ENCODE data around the gene PTX3. TPM values are rescaled to one million over a fixed set of nuclear protein-coding genes. Genes with fewer than 3 reads are reported as not detected.

The PTX3 gene
- polyA plus RNA-seq, 3 donors from 2014 or later = 3.3 TPM; not detected in 2

GRCh38 chr3:157409516-157409915, 27.1 kb upstream of the PTX3 start:
- DNase-seq = no peak
- H3K4me1 Mint-ChIP-seq = no peaks in the 10 kb centered on the region
- peaks cover 0 to 2% (median 0%) of the 10 kb centered on the region in 3 donors for H3K27me3 Mint-ChIP-seq (ENCODE audit: low read depth in 3 of 3)
- H3K36me3 Mint-ChIP-seq = no peaks in the 10 kb centered on the region
- H3K9me3 Mint-ChIP-seq = peaks cover 0 to 15% (median 1%) of the 10 kb centered on the region in 6 donors
- H3K27ac Mint-ChIP-seq = no peak overlapping the region
- H3K4me3 Mint-ChIP-seq = no peak overlapping the region

GRCh38 chr3:157410945-157411344, 25.7 kb upstream of the PTX3 start:
- H3K4me1 Mint-ChIP-seq = no peaks in the 10 kb centered on the region
- H3K36me3 Mint-ChIP-seq = no peaks in the 10 kb centered on the region
- peaks cover 0 to 2% (median 0%) of the 10 kb centered on the region in 3 donors for H3K27me3 Mint-ChIP-seq (ENCODE audit: low read depth in 3 of 3)
- DNase-seq = no peak
- H3K27ac Mint-ChIP-seq = no peak overlapping the region
- no peak overlapping the region for H3K4me3 Mint-ChIP-seq
- H3K9me3 Mint-ChIP-seq = peaks cover 0 to 20% (median 3%) of the 10 kb centered on the region in 6 donors

- Mint-ChIP-seq H3K27ac (no peak overlapping the region), H3K4me3 (no peak overlapping the region), H3K9me3 (peaks cover 1 to 20% (median 4%) of the 10 kb centered on the region in 6 donors), H3K36me3 (no peaks in the 10 kb centered on the region), H3K27me3 (ENCODE audit: low read depth in 3 of 3) (peaks cover 0 to 3% (median 2%) of the 10 kb centered on the region in 3 donors), H3K4me1 (no peaks in the 10 kb centered on the region)
- no peak for DNase-seq
Measured at GRCh38 chr3:157412323-157412855, 24.3 kb upstream of the PTX3 start.

- no peaks in the 10 kb centered on the region for H3K4me1 Mint-ChIP-seq
- no peaks in the 10 kb centered on the region for H3K36me3 Mint-ChIP-seq
- DNase-seq = no peak
- H3K4me3 Mint-ChIP-seq = no peak overlapping the region
- no peak overlapping the region for H3K27ac Mint-ChIP-seq
- H3K9me3 Mint-ChIP-seq = peaks cover 2 to 20% (median 5%) of the 10 kb centered on the region in 6 donors
- peaks cover 0 to 3% (median 3%) of the 10 kb centered on the region in 3 donors for H3K27me3 Mint-ChIP-seq (ENCODE audit: low read depth in 3 of 3)
Measured at GRCh38 chr3:157414861-157415260, 21.8 kb upstream of the PTX3 start.

GRCh38 chr3:157416347-157417087, 20.1 kb upstream of the PTX3 start:
- Mint-ChIP-seq H3K9me3 (peaks cover 2 to 13% (median 5%) of the 10 kb centered on the region in 6 donors), H3K27ac (no peak overlapping the region), H3K36me3 (no peaks in the 10 kb centered on the region), H3K27me3 (ENCODE audit: low read depth in 3 of 3) (peaks cover 0 to 3% (median 1%) of the 10 kb centered on the region in 3 donors), H3K4me1 (no peaks in the 10 kb centered on the region), H3K4me3 (no peak overlapping the region)
- no peak for DNase-seq

GRCh38 chr3:157417247-157417646, 19.4 kb upstream of the PTX3 start:
- H3K9me3 Mint-ChIP-seq = peaks cover 2 to 9% (median 5%) of the 10 kb centered on the region in 6 donors
- H3K4me3 Mint-ChIP-seq = no peak overlapping the region
- no peak for DNase-seq
- H3K27ac Mint-ChIP-seq = no peak overlapping the region
- no peaks in the 10 kb centered on the region for H3K36me3 Mint-ChIP-seq
- H3K4me1 Mint-ChIP-seq = no peaks in the 10 kb centered on the region
- H3K27me3 Mint-ChIP-seq (ENCODE audit: low read depth in 3 of 3) = peaks cover 1 to 3% (median 2%) of the 10 kb centered on the region in 3 donors

- H3K27me3 Mint-ChIP-seq (ENCODE audit: low read depth in 3 of 3) = peaks cover 1 to 3% (median 2%) of the 10 kb centered on the region in 3 donors
- H3K4me1 Mint-ChIP-seq = no peaks in the 10 kb centered on the region
- H3K9me3 Mint-ChIP-seq = peaks cover 2 to 10% (median 5%) of the 10 kb centered on the region in 6 donors
- no peak for DNase-seq
- no peak overlapping the region for H3K27ac Mint-ChIP-seq
- no peaks in the 10 kb centered on the region for H3K36me3 Mint-ChIP-seq
- H3K4me3 Mint-ChIP-seq = no peak overlapping the region
Measured at GRCh38 chr3:157418104-157418503, 18.5 kb upstream of the PTX3 start.

- H3K4me1 Mint-ChIP-seq = no peaks in the 10 kb centered on the region
- no peak overlapping the region for H3K4me3 Mint-ChIP-seq
- H3K36me3 Mint-ChIP-seq = no peaks in the 10 kb centered on the region
- DNase-seq = no peak
- H3K9me3 Mint-ChIP-seq = peaks cover 2 to 9% (median 8%) of the 10 kb centered on the region in 6 donors
- H3K27me3 Mint-ChIP-seq (ENCODE audit: low read depth in 3 of 3) = peaks cover 1 to 3% (median 2%) of the 10 kb centered on the region in 3 donors
- no peak overlapping the region for H3K27ac Mint-ChIP-seq
Measured at GRCh38 chr3:157420606-157421130, 16.0 kb upstream of the PTX3 start.

GRCh38 chr3:157423337-157423736, 13.3 kb upstream of the PTX3 start:
- no peak overlapping the region for H3K27ac Mint-ChIP-seq
- DNase-seq = no peak
- H3K4me3 Mint-ChIP-seq = no peak overlapping the region
- peaks cover 0 to 2% (median 1%) of the 10 kb centered on the region in 3 donors for H3K27me3 Mint-ChIP-seq (ENCODE audit: low read depth in 3 of 3)
- H3K4me1 Mint-ChIP-seq = no peaks in the 10 kb centered on the region
- H3K36me3 Mint-ChIP-seq = no peaks in the 10 kb centered on the region
- peaks cover 5 to 11% (median 7%) of the 10 kb centered on the region in 6 donors for H3K9me3 Mint-ChIP-seq

GRCh38 chr3:157427901-157428300, 8.7 kb upstream of the PTX3 start:
- H3K9me3 Mint-ChIP-seq = peaks cover 3 to 10% (median 4%) of the 10 kb centered on the region in 6 donors
- no peaks in the 10 kb centered on the region for H3K27me3 Mint-ChIP-seq (ENCODE audit: low read depth in 3 of 3)
- no peak for DNase-seq
- H3K36me3 Mint-ChIP-seq = no peaks in the 10 kb centered on the region
- no peak overlapping the region for H3K4me3 Mint-ChIP-seq
- no peak overlapping the region for H3K27ac Mint-ChIP-seq
- H3K4me1 Mint-ChIP-seq = no peaks in the 10 kb centered on the region

- Mint-ChIP-seq H3K27ac (no peak overlapping the region), H3K36me3 (no peaks in the 10 kb centered on the region), H3K4me1 (no peaks in the 10 kb centered on the region), H3K4me3 (no peak overlapping the region), H3K27me3 (ENCODE audit: low read depth in 3 of 3) (no peaks in the 10 kb centered on the region), H3K9me3 (peaks cover 0 to 12% (median 4%) of the 10 kb centered on the region in 6 donors)
- DNase-seq = no peak
Measured at GRCh38 chr3:157428853-157429252, 7.8 kb upstream of the PTX3 start.

- Mint-ChIP-seq H3K36me3 (no peaks in the 10 kb centered on the region), H3K27me3 (ENCODE audit: low read depth in 3 of 3) (no peaks in the 10 kb centered on the region), H3K4me1 (no peaks in the 10 kb centered on the region), H3K4me3 (no peak overlapping the region), H3K9me3 (peaks cover 0 to 8% (median 2%) of the 10 kb centered on the region in 6 donors), H3K27ac (no peak overlapping the region)
- no peak for DNase-seq
Measured at GRCh38 chr3:157429708-157430107, 6.9 kb upstream of the PTX3 start.

- H3K4me1 Mint-ChIP-seq = peaks cover 2 to 7% of the 10 kb centered on the region in 2 donors
- H3K27ac Mint-ChIP-seq = no peak overlapping the region
- DNase-seq = no peak
- peaks cover 7 to 16% (median 12%) of the 10 kb centered on the region in 3 donors for H3K27me3 Mint-ChIP-seq (ENCODE audit: low read depth in 3 of 3)
- H3K36me3 Mint-ChIP-seq = peaks cover 0 to 6% (median 6%) of the 10 kb centered on the region in 3 donors
- no peak overlapping the region for H3K4me3 Mint-ChIP-seq
- peaks cover 0 to 7% (median 3%) of the 10 kb centered on the region in 6 donors for H3K9me3 Mint-ChIP-seq
Measured at GRCh38 chr3:157438194-157438730, 1.6 kb downstream of the PTX3 start.

- no peak for DNase-seq
- peaks cover 7 to 14% (median 12%) of the 10 kb centered on the region in 3 donors for H3K27me3 Mint-ChIP-seq (ENCODE audit: low read depth in 3 of 3)
- no peak overlapping the region for H3K4me3 Mint-ChIP-seq
- H3K36me3 Mint-ChIP-seq = peaks cover 0 to 6% (median 6%) of the 10 kb centered on the region in 3 donors
- no peak overlapping the region for H3K27ac Mint-ChIP-seq
- peaks cover 2 to 7% of the 10 kb centered on the region in 2 donors for H3K4me1 Mint-ChIP-seq
- H3K9me3 Mint-ChIP-seq = peaks cover 0 to 7% (median 2%) of the 10 kb centered on the region in 6 donors
Measured at GRCh38 chr3:157441102-157441624, 4.5 kb downstream of the PTX3 start.

Measured in immature natural killer cell (primary cell).